ENCODE measurements around the gene ZBED4.

GRCh38 chr22:49827271-49827852 lies 26.3 kb upstream of the ZBED4 start:
- TF ChIP-seq CTCF (conservative IDR thresholded peaks at IDR 0.05 in 1 of 2, IDR thresholded peaks at IDR 0.05 in 1 of 2; ENCODE audit: low read depth in 1 of 2, low read length in 2 of 2), result no peak
- no peak for TF ChIP-seq EZH2 (IDR thresholded peaks at IDR 0.05; ENCODE audit: low read length, missing control alignments)

All from fibroblast of lung (primary cell).